Esophagus muscularis mucosa (tissue), 4 donors: ENCODE data around the gene STARD9.

Source experiments
- CTCF ChIP-seq, 3 experiments: fragments of 200-600 bp in 2 of 3; fragments of 450-650 bp in 1 of 3; sonication (generic) in 2 of 3; IDR thresholded peaks; one replicate each; pipeline ENCODE4 v1.5.1; 2017 to 2019; ENCODE audit warnings: antibody characterized with exemption in 3 of 3, mild to moderate bottlenecking in 2 of 3, moderate library complexity in 1 of 3
- EP300 ChIP-seq: sonication (generic); formaldehyde crosslinking; IDR thresholded peaks from one replicate; pipeline ENCODE4 v1.6.1; 2017; ENCODE audit warnings: antibody characterized with exemption
- POLR2AphosphoS5 ChIP-seq, 2 donors: sonication (generic); formaldehyde crosslinking; IDR thresholded peaks; one replicate each; pipeline ENCODE4 v1.6.1; 2017; ENCODE audit warnings: antibody characterized with exemption in 2 of 2

- no peak for TF ChIP-seq EP300
- TF ChIP-seq CTCF (IDR thresholded peaks at IDR 0.05): peak in 2 of 3 experiments; percentile 13 to 33
- peak; percentile 56 to 89 for TF ChIP-seq POLR2AphosphoS5 (IDR thresholded peaks at IDR 0.05)
Measured at GRCh38 chr15:42736793-42737528, 161.6 kb downstream of the STARD9 start, which contains the start of gene CDAN1.
